COR-L47 (cell line): Measurements from ENCODE around the gene VPS26A.

Experiments used
- DNase-seq: peaks from one replicate; lab custom pipeline; 2025; lab: John Stamatoyannopoulos, UW

Gene VPS26A

GRCh38 chr10:69179089-69179742, 55.2 kb downstream of the VPS26A start:
- no peak for DNase-seq

GRCh38 chr10:69179743-69180524, 56.0 kb downstream of the VPS26A start, which contains the start of gene SUPV3L1:
SUPV3L1 (plus strand) TSS chr10:69180234; CDS start chr10:69180292, 58 bp downstream.
- peak; percentile 91 for DNase-seq

GRCh38 chr10:69180525-69181204, 56.7 kb downstream of the VPS26A start:
- no peak for DNase-seq

- DNase-seq, result no peak
Observed at GRCh38 chr10:69181433-69181832, 57.5 kb downstream of the VPS26A start.

DNA sequence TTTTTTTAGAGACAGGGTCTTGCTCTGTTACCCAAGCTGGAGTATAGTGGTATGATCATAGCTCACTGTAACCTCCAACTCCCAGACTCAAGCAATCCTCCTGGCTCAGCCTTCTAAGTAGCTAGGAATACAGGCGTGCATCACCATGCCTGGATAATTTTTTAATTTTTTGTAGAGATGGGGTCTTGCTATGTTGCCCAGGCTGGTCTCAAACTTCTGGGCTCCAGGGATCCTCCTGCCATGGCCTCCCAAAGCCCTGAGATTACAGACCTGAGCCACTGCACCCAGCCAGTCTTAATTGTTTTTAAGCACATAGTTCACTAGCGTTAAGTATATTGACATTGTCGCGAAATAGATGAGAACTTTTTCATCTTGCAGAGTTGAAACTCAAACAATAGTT, 58.0 kb downstream of the VPS26A start:
- no peak for DNase-seq

GRCh38 chr10:69186524-69186923, 62.5 kb downstream of the VPS26A start:
- no peak for DNase-seq

- DNase-seq, result no peak
Observed at GRCh38 chr10:69201045-69201444, 77.1 kb downstream of the VPS26A start.

- no peak for DNase-seq
Observed at GRCh38 chr10:69202332-69202731, 78.4 kb downstream of the VPS26A start.

GRCh38 chr10:69208761-69209160, 84.8 kb downstream of the VPS26A start:
- DNase-seq, result no peak

GRCh38 chr10:69209787-69210484, 86.0 kb downstream of the VPS26A start:
- no peak for DNase-seq

DNA sequence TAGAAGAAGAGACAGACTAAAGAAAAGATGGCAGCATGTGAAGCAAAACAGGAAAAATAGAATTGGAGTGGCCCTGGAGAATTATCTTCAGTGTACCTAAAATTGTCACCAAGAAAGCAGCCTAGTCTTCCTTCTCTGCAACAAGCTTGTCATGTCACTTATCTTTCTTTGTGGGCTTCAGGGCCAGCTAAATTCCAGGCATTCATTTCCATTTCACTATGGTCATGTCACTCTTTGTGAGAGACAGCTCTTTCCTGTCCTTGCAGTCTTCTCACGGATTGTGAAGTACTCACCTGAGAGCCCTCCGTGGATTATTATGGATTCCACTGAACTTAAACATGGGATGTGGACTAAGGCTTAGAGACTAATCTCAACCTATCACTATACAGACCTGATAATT, 87.1 kb downstream of the VPS26A start:
- DNase-seq, result no peak

GRCh38 chr10:69211524-69211923, 87.5 kb downstream of the VPS26A start:
- no peak for DNase-seq

DNA sequence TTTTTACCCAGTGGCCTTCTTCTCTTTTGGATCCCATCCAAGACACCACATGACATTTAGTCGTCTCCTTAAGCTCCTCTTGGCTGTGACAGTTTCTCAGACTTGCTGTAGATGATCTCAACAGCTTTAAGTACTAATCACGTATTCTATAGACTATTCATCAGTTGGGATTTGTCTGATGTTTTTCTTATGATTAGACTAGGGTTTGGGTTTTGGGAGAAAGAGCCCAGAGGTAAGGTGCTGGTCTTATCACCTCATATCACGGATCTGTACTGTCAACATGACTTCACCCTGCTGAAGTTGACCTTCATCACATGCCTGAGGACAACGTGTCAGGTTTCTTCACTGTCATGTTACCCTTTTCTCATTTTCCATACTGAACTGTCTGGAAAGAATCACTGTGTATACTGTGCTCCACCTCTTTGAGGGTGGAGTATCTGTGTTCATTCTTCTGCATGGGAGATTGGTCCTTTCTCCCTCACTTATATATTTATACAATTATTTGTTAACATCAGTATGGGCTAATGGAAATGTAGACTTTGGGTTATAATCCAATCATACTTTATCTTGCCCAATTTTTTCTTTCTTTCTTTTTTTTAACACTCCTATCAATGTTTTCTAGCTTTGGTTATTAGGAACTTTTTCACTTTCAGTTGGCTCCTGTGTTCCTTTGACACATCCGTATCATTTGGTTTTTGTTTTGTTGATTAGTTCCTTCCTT, 89.8 kb downstream of the VPS26A start:
- no peak for DNase-seq

DNA sequence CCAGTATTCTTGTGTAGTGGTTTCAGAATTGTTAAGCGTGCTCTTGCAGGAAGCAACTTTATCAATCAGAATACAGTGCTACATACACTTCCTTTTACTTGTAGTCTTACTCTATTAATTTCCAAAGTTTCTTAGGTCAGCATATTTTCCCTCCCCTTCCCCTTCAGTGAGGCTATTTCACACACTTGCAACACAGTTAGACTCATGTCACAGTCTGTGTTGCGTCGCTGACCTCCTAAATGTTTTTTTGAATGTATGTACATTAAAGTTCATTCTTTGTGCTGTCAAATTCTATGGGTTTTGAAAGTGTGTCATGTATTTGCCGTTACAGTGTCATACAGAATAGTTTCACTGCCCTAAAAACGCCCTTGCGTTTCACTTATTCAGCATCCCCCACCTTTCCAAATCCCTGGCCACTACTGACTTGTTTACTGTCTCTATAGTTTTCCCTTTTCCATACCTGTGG, 90.7 kb downstream of the VPS26A start:
- DNase-seq, result no peak

DNA sequence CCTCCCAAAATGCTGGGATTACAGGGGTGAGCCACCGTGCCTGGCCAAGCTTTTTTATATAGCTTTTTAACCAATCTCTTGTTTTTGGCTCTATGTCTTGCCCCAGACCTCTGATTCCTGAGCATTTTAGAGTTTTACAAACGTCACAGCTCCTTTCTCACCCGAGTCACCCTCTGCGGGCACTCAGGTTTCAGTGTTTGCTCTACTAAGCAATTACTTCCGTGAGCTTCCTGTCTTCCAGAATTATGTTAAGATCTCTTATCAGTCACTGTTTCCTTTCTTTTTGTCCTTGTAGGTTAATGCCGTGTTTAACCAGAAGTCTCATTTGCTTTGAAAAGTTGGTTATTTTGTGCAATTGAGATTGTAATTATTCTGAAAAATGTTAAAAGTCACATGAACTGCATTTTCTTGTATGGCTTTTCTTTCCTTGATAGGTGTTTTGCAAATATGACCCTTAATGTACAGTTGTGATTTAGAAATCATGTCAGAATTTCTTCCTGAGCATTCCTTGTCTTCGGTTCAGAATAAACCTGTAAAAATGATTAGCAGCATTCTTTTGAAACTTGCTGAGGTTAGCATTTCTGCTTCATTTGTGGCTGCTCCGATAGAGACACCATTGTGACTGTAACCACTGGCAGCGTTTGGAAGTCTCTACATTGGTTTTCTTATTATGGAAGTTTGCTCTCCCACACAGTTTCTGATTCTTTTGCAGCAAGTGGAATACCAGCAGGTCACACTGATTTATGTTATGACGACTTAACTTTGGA, 91.6 kb downstream of the VPS26A start:
- DNase-seq, result no peak

DNA sequence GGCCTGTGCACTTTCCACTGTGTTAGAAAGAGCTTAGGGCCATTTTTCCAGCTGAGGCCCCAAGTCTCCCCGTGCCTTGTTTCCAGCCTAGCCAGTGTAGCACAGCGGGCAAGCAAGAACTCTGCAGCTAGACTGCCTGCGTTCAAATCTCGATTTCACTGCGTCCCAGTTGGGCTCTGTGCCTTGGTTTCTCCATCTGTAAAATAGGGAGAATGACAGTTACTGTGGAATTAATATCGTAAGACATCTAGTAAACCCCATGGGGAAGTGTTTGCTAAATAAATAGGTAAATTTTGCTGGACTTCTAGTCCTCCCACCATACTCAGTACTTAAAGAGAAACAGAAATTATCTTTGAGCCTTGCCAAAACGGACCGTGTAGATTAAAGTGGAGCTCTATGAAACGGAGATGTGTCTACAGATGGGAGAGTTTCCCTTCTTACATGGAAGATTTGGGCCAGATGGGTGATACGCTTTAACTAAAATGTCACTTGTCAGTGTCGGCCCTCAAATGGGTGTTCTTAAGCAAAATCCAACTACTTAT, 92.7 kb downstream of the VPS26A start:
- DNase-seq, result no peak

DNA sequence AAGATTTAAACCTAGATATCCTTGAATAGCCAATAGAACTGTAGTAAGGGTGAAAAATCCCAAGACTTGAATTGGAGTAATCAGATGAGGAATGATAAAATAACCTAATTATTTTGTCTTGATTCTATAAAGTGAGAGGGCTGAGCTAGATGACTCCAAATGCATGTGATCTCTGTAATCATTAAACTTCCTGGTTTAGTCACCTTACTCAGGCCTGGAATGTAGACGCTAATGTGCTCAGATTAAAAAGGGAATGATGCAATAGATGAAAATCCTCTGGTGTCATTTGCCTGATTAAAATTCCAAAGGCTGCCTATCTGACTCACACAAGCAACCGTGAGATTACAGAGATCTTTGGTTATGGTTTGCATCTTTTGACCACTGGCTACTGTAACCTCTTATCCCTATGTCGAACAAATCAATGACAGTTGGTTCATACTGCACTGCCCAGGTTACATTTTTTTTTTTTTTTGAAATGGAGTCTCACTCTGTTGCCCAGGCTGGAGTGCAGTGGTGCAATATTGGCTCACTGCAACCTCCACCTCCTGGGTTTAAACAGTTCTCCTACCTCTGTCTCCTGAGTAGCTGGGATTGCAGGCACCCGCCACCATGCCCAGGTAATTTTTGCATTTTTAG, 93.3 kb downstream of the VPS26A start:
- no peak for DNase-seq

GRCh38 chr10:69218831-69219230, 94.9 kb downstream of the VPS26A start:
- DNase-seq, result no peak

DNA sequence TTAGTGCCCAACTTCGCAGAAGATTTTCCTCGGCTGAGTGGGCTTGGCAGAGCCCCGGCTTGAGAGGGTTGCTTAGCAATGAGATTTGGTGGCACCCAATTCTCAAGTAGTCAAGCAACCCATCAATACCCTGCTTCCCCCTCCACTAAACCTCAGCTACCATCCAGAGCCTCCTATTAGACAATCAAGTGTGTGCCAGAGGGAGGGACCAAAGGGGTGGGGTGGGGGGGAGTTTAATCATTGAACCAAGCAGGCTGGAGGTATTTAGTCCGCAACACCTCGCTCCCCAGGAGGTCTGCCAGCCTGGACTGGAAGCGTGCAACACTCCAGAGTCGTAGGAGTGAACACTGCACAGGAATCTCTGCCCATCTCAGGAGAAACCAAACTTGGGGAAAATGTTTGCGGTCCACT, 96.1 kb downstream of the VPS26A start, which contains the start of gene HKDC1:
HKDC1 (plus strand) TSS at position 292 of the 411 bp plus-strand sequence; CDS start at position 396, 104 bp downstream.
- no peak for DNase-seq

GRCh38 chr10:69220507-69220906, 96.5 kb downstream of the VPS26A start:
- no peak for DNase-seq
